Esophagus muscularis mucosa (tissue), 3 donors: ENCODE results near the gene FAAP20.

Source experiments
- CTCF ChIP-seq, 3 experiments: fragments of 200-600 bp in 2 of 3; fragments of 450-650 bp in 1 of 3; sonication (generic) in 2 of 3; IDR thresholded peaks; one replicate each; pipeline ENCODE4 v1.5.1; 2017 to 2019; ENCODE audit warnings: antibody characterized with exemption in 3 of 3, mild to moderate bottlenecking in 2 of 3, moderate library complexity in 1 of 3
- POLR2A ChIP-seq: fragments of 450-650 bp; IDR thresholded peaks from one replicate; pipeline ENCODE4 v1.6.1; 2017; ENCODE audit warnings: antibody characterized with exemption, moderate library complexity, mild to moderate bottlenecking, low read depth

GRCh38 chr1:2190491-2190976 lies 4.0 kb downstream of the FAAP20 start:
- TF ChIP-seq CTCF (IDR thresholded peaks at IDR 0.05) (no peak), POLR2A (no peak)
